Epithelial cell of proximal tubule (primary cell): Measurements from ENCODE around the gene GCM1. TPM values are rescaled to one million over a fixed set of nuclear protein-coding genes. Genes with fewer than 3 reads are reported as not detected.

Source experiments
- DNase-seq: peaks from one replicate; pipeline ENCODE4 v3.0.0-alpha.2; 2011; ENCODE audit warnings: low read depth
- H3K4me3 ChIP-seq: 2 replicates; pipeline ENCODE4 v1.5.1; 2011; ENCODE audit warnings: low read depth, mild to moderate bottlenecking, low read length
- total RNA-seq: library from RNA; depleted of rRNA; stranded (reverse); fragments of >200 nt; gene quantifications from 2 replicates; pipeline ENCODE4 v1.2.3, GENCODE V29; 2015
- TF ChIP-seq, protein P1 (sequence below): conservative IDR thresholded peaks from 2 replicates; pipeline ENCODE4 v1.5.1; 2012; ENCODE audit warnings: low read depth, mild to moderate bottlenecking, low read length

The GCM1 gene
- total RNA-seq, 1 donor from 2014 or later, result not detected

- DNase-seq, result no peak
- H3K4me3 ChIP-seq, result no peak overlapping the region
- TF ChIP-seq, protein P1, sequence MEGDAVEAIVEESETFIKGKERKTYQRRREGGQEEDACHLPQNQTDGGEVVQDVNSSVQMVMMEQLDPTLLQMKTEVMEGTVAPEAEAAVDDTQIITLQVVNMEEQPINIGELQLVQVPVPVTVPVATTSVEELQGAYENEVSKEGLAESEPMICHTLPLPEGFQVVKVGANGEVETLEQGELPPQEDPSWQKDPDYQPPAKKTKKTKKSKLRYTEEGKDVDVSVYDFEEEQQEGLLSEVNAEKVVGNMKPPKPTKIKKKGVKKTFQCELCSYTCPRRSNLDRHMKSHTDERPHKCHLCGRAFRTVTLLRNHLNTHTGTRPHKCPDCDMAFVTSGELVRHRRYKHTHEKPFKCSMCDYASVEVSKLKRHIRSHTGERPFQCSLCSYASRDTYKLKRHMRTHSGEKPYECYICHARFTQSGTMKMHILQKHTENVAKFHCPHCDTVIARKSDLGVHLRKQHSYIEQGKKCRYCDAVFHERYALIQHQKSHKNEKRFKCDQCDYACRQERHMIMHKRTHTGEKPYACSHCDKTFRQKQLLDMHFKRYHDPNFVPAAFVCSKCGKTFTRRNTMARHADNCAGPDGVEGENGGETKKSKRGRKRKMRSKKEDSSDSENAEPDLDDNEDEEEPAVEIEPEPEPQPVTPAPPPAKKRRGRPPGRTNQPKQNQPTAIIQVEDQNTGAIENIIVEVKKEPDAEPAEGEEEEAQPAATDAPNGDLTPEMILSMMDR, result no peak
Observed at GRCh38 chr6:53111865-53112264, 36.8 kb downstream of the GCM1 start.

GRCh38 chr6:53109612-53110011, 39.0 kb downstream of the GCM1 start:
- no peak overlapping the region for H3K4me3 ChIP-seq
- DNase-seq, result no peak
- TF ChIP-seq, protein P1, result no peak

DNA sequence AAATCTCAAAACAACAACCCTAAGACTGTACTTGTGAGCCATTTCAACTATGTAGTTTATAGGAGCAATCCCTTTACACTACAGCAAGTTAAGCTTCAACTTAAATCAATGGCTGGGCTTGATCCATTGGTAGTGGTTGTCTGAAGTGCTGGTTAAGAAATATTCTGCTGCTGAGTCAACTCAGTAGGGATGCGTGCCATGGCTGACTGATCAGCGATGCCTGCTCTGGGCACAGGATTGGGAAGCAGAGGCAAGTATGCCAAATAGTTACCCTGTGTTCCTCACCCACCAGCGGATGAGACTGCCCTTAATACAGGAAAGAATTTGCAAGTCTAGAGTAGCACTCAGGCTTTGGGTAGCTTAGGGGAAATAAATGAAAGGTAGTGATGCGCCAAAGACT, 41.5 kb downstream of the GCM1 start:
- TF ChIP-seq, protein P1, result no peak
- peak; percentile 66 for DNase-seq
- no peak overlapping the region for H3K4me3 ChIP-seq

- TF ChIP-seq, protein P1, result no peak
- DNase-seq, result no peak
- H3K4me3 ChIP-seq, result no peak overlapping the region
Observed at GRCh38 chr6:53104916-53105315, 43.7 kb downstream of the GCM1 start.

DNA sequence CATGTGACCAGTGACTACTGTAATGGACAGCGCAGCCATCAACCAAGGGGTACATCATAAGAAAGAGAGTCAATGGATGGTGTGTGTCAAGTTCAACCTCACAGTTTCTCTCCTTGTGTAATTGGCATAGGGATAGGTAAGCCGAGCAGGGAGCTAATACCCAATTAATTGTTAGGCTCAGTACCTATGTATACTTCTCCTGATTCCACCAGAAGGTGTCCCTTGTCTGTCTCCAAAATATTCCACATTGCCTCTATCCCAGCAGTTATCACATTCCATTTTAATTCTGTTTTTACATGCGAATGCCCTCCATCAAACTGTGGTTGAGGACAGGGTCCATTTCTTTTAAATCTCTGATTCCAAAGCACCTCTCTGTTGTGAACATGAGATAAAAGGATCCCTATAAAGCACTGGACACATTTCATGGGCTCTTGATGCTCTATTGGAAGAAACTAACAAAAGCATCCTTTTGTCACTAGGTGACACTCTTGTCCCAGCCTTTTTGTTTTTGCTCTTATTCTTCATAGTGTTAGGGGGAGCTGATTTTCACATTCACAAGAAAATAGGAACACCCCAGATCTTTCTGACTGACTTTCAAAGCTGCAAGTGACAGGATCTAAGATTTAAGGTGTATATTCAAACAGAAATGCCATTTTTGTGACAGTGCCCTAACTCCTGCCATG, 44.5 kb downstream of the GCM1 start:
- TF ChIP-seq, protein P1, result peak; percentile 54
- no peak overlapping the region for H3K4me3 ChIP-seq
- no peak for DNase-seq

- TF ChIP-seq, protein P1, result no peak
- no peak for DNase-seq
- no peak overlapping the region for H3K4me3 ChIP-seq
Observed at GRCh38 chr6:53101006-53101405, 47.6 kb downstream of the GCM1 start.

DNA sequence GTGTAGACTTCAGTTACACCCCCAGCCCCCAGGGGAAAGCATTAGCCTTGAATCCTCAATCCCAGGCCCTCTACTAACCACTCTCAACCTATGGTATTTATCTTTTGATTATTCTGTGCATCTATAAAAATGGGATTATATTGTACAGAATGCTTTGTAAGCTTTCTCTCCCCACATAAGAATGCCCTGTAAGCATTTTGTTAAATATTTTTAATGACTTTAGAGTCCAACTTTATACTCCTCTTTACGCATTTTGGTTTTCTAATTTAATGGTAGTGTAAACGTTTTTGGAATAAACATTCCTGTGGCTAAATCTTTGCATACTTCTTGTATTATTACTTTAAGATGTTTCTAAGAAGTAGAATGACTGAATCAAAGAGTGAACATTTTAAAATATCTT, 48.1 kb downstream of the GCM1 start:
- H3K4me3 ChIP-seq, result no peak overlapping the region
- DNase-seq, result no peak
- TF ChIP-seq, protein P1, result no peak
